GM12878 (cell line): ENCODE data around the gene CHSY3.

Experiments used
- BCLAF1 ChIP-seq: fragments of 450-650 bp; IDR thresholded peaks from 2 replicates; pipeline ENCODE4 v1.6.1; 2017; ENCODE audit warnings: antibody characterized with exemption, mild to moderate bottlenecking, moderate library complexity
- CEBPB ChIP-seq, 2 experiments: fragments of 150-350 bp in 1 of 2; IDR thresholded peaks; 2 replicates each; pipeline ENCODE4 v1.6.1; 2012 to 2014; ENCODE audit warnings: low read depth in 2 of 2, low read length in 2 of 2, borderline replicate concordance in 1 of 2, inconsistent platforms in 1 of 2
- CTCF ChIP-seq, 3 experiments: IDR thresholded peaks in 2 of 3; conservative IDR thresholded peaks in 1 of 3; 2 replicates each; pipeline ENCODE4 v1.5.1; 2011; ENCODE audit warnings: low read depth in 3 of 3, low read length in 3 of 3, mild to moderate bottlenecking in 3 of 3, control low read depth in 2 of 3, moderate library complexity in 2 of 3, inconsistent platforms in 1 of 3, mixed read lengths in 1 of 3; ENCODE audit not compliant: control insufficient read depth in 2 of 3, insufficient read depth in 1 of 3; ENCODE audit errors: extremely low read depth in 1 of 3
- JUND ChIP-seq: IDR thresholded peaks from 2 replicates; pipeline ENCODE4 v1.6.1; 2012; ENCODE audit warnings: low read depth, mild to moderate bottlenecking, low read length, improper control_type of control experiment, moderate library complexity
- NFYB ChIP-seq: IDR thresholded peaks from 2 replicates; pipeline ENCODE4 v1.6.1; 2011; ENCODE audit warnings: low read depth, mild to moderate bottlenecking, low read length, improper control_type of control experiment, moderate library complexity; ENCODE audit not compliant: insufficient read depth
- POLR2AphosphoS5 ChIP-seq: IDR thresholded peaks from 2 replicates; pipeline ENCODE4 v1.6.1; 2011; ENCODE audit warnings: mild to moderate bottlenecking, low read length, inconsistent platforms
- SMARCA5 ChIP-seq: fragments of 450-650 bp; IDR thresholded peaks from 2 replicates; pipeline ENCODE4 v1.6.1; 2017; ENCODE audit warnings: mild to moderate bottlenecking

- TF ChIP-seq CTCF (IDR thresholded peaks at IDR 0.05 in 2 of 3, conservative IDR thresholded peaks at IDR 0.05 in 1 of 3; ENCODE audit: control insufficient read depth in 2 of 3, extremely low read depth in 1 of 3, insufficient read depth in 1 of 3, low read depth in 3 of 3, low read length in 3 of 3) (no peak), BCLAF1 (no peak), NFYB (no peak), POLR2AphosphoS5 (no peak), CEBPB (IDR thresholded peaks at IDR 0.05; ENCODE audit: borderline replicate concordance in 1 of 2, low read depth in 2 of 2, low read length in 2 of 2) (no peak), SMARCA5 (no peak), JUND (no peak)
Observed at GRCh38 chr5:130021000-130021399, 116.7 kb downstream of the CHSY3 start.
